Nephron (organoid): ENCODE measurements around the gene MYOM1.

Source experiments
- H3K27ac Mint-ChIP-seq, 3 experiments: 2 replicates each; pipeline ENCODE4 v1.8.0; 2020; ENCODE audit warnings: mixed read lengths in 3 of 3, mild to moderate bottlenecking in 2 of 3, moderate library complexity in 1 of 3
- H3K27me3 Mint-ChIP-seq: 2 replicates; pipeline ENCODE4 v1.8.0; 2021; ENCODE audit warnings: low read depth, mild to moderate bottlenecking, moderate library complexity, mixed read lengths
- H3K36me3 Mint-ChIP-seq: 2 replicates; pipeline ENCODE4 v1.8.0; 2020; ENCODE audit warnings: low read depth, mixed read lengths
- H3K4me1 Mint-ChIP-seq: 2 replicates; pipeline ENCODE4 v1.8.0; 2020; ENCODE audit warnings: mixed read lengths
- H3K4me3 Mint-ChIP-seq, 3 experiments: 2 replicates each; pipeline ENCODE4 v1.8.0; 2020; ENCODE audit warnings: mild to moderate bottlenecking in 3 of 3, mixed read lengths in 3 of 3, moderate library complexity in 2 of 3
- H3K9me3 Mint-ChIP-seq: 2 replicates; pipeline ENCODE4 v1.8.0; 2020; ENCODE audit warnings: mixed read lengths
- TF ChIP-seq, protein P1 (sequence below), 3 experiments: fragments of 200-600 bp; sonication (generic); IDR thresholded peaks; one replicate each; pipeline ENCODE4 v1.5.0; 2021; ENCODE audit warnings: antibody characterized with exemption in 3 of 3; ENCODE audit not compliant: unreplicated experiment in 3 of 3

Gene MYOM1

DNA sequence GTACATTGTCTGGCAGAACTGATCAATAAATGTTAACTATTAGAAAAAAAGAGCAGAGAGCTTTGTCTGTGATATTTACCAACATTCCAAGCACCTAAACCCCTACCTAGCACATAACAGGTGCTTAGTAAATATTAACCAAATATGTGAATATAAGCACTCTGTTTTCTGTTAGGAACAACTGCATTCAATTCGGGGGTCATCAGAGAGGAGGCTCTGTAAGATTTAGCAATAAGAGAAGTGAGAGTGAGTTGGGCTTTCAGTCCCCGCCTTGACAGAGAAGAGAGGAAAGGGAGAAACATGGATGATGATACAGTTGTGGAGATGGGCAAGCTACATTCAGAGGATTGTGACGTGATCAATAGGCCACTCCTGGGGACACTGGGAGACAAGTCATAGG, 47.7 kb downstream of the MYOM1 start:
- Mint-ChIP-seq H3K4me3 (no peak overlapping the region), H3K4me1 (peaks cover 13% of the 10 kb centered on the region), H3K27ac (peak overlapping the region; percentile 8 to 77 (median 74)), H3K9me3 (no peaks in the 10 kb centered on the region), H3K27me3 (no peaks in the 10 kb centered on the region), H3K36me3 (no peaks in the 10 kb centered on the region)
- TF ChIP-seq, protein P1, sequence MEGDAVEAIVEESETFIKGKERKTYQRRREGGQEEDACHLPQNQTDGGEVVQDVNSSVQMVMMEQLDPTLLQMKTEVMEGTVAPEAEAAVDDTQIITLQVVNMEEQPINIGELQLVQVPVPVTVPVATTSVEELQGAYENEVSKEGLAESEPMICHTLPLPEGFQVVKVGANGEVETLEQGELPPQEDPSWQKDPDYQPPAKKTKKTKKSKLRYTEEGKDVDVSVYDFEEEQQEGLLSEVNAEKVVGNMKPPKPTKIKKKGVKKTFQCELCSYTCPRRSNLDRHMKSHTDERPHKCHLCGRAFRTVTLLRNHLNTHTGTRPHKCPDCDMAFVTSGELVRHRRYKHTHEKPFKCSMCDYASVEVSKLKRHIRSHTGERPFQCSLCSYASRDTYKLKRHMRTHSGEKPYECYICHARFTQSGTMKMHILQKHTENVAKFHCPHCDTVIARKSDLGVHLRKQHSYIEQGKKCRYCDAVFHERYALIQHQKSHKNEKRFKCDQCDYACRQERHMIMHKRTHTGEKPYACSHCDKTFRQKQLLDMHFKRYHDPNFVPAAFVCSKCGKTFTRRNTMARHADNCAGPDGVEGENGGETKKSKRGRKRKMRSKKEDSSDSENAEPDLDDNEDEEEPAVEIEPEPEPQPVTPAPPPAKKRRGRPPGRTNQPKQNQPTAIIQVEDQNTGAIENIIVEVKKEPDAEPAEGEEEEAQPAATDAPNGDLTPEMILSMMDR (IDR thresholded peaks at IDR 0.05; ENCODE audit: unreplicated experiment in 3 of 3) = no peak

DNA sequence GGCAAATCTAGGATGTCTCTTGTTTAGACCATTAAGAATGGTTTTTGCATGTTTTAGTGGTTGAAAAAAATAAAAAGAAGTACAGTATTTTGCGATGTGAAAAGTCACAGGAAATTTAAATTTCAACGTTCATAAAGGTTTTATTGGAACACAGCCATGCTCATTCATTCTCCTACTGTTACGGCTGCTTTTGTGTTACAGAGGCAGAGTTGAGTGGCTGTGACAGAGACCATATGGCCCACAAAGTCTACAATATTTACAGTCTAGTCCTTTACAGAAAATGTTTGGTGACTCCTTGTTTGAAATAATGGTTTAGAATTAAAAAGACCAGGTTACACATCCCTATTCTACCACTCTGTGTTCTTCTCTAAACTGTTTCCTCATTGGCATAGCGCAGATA, 48.1 kb downstream of the MYOM1 start:
- TF ChIP-seq, protein P1 (IDR thresholded peaks at IDR 0.05; ENCODE audit: unreplicated experiment in 3 of 3) = no peak
- no peak overlapping the region for H3K4me3 Mint-ChIP-seq
- no peaks in the 10 kb centered on the region for H3K36me3 Mint-ChIP-seq
- H3K27ac Mint-ChIP-seq = peak overlapping the region; percentile 8 to 77 (median 74)
- H3K4me1 Mint-ChIP-seq = peaks cover 13% of the 10 kb centered on the region
- no peaks in the 10 kb centered on the region for H3K9me3 Mint-ChIP-seq
- H3K27me3 Mint-ChIP-seq = no peaks in the 10 kb centered on the region

DNA sequence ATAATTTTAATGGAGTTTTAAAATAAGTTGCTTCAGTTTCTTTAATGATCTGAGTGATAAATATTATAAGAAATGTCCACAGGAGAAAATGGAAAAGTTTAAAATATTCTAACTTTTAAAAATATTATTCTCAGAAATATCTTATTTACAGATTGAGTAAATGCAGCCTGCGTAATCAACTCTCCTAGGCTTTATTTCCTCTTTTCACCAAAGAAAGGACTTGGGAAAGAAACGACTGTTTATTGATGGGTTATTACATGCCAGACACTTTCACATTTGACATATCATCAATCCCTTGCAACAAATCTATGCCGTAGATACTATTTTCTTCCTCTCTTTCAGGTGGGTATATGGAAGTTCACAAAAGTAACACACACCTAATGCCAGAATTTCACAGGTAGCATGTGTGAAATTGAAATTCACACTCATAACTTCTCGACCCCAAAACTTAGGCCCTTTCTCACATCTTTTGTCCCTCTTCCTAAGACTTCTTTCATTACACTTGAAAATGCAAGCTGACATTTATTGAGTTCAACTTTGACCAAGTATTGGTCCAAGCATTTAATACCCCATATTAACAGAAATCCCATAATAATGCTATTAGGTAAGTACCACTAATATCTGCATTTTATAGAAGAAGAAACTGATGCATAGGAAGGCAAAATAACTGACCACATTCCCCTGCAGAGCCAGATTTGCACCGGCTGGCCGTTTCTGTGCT, 49.2 kb downstream of the MYOM1 start:
- TF ChIP-seq, protein P1 (IDR thresholded peaks at IDR 0.05; ENCODE audit: unreplicated experiment in 3 of 3) = no peak
- H3K9me3 Mint-ChIP-seq = no peaks in the 10 kb centered on the region

DNA sequence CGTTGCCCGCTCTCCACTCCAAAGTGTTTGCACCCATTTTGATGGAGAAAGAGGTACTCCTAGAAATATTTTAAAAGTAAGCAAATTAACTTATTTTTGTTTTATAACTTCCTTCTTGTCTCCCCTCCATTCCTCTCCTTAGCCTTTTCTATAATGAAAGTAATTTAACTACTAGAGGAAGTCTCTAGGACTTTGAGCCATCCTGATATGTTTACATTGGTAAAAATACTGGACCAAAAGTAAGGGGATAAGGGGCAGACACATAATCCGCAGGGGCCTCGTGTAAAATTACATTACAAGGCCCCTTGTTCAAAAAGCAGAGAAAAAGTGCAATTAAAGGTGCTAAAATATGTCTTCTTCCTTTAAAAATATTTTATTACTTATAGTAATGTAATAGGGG, 55.4 kb downstream of the MYOM1 start:
- TF ChIP-seq, protein P1 (IDR thresholded peaks at IDR 0.05; ENCODE audit: unreplicated experiment in 3 of 3) = no peak
- no peaks in the 10 kb centered on the region for H3K9me3 Mint-ChIP-seq
- no peaks in the 10 kb centered on the region for H3K36me3 Mint-ChIP-seq
- no peak overlapping the region for H3K27ac Mint-ChIP-seq
- H3K4me3 Mint-ChIP-seq = no peak overlapping the region
- no peaks in the 10 kb centered on the region for H3K4me1 Mint-ChIP-seq
- no peaks in the 10 kb centered on the region for H3K27me3 Mint-ChIP-seq

More for the DNA sequence above, 49.2 kb downstream of the MYOM1 start:
- Mint-ChIP-seq H3K27me3 (no peaks in the 10 kb centered on the region), H3K4me3 (no peak overlapping the region), H3K4me1 (peaks cover 13% of the 10 kb centered on the region), H3K36me3 (no peaks in the 10 kb centered on the region), H3K27ac (peak overlapping the region in 1 of 3 experiments; percentile 74)

DNA sequence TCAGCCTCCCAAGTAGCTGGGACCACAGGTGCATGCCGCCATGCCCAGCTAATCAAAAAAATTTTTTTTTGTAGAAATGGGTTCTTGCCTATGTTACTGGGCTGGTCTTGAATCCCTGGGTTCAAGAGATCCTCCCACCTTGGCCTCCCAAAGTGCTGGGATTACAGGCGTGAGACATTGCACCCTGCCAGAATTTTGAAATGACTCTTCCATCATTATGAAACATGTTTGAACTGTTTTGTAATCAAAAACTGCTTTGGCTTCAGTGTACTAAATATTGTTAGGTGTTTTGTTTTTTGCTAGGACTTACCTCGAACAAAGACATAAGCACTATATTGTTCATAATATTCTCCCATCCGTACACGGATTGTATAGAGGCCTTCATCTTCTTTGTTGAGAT, 55.8 kb downstream of the MYOM1 start:
- TF ChIP-seq, protein P1 (IDR thresholded peaks at IDR 0.05; ENCODE audit: unreplicated experiment in 3 of 3) = no peak
- H3K9me3 Mint-ChIP-seq = no peaks in the 10 kb centered on the region
- no peaks in the 10 kb centered on the region for H3K36me3 Mint-ChIP-seq
- H3K27ac Mint-ChIP-seq = no peak overlapping the region
- no peak overlapping the region for H3K4me3 Mint-ChIP-seq
- no peaks in the 10 kb centered on the region for H3K27me3 Mint-ChIP-seq
- H3K4me1 Mint-ChIP-seq = peaks cover 2% of the 10 kb centered on the region

DNA sequence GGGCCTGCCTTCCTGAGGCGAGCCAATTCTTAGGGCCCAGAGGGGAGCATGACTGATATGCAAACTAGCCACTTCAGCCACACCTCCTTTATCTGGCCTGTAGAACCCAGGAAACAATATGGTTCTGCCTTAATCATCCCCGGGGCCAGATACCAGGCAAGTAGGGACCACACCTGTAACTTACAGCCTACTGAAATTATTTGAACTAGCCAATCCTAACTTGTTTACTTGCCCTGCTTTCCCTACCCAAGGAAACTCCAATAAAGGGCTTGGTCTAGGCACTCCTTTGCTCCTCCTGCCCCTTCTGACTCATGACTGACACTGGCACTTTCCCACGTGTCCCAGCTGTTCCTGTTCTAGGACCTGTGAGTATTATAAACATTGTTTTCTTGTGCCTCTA, 57.6 kb downstream of the MYOM1 start:
- Mint-ChIP-seq H3K9me3 (no peaks in the 10 kb centered on the region), H3K4me3 (no peak overlapping the region), H3K4me1 (peaks cover 18% of the 10 kb centered on the region), H3K27ac (peak overlapping the region in 1 of 3 experiments; percentile 13), H3K27me3 (no peaks in the 10 kb centered on the region), H3K36me3 (no peaks in the 10 kb centered on the region)
- TF ChIP-seq, protein P1 (IDR thresholded peaks at IDR 0.05; ENCODE audit: unreplicated experiment in 3 of 3) = no peak
